WTC11 (cell line): ENCODE data around the gene PGAP6. TPM values are rescaled to one million over a fixed set of nuclear protein-coding genes. Genes with fewer than 3 reads are reported as not detected.
A peak's percentile ranks its signal among the peaks of the same experiment; 100 is the strongest.
"Not testable (repeated sequence)": the region's sequence is repeated elsewhere in the genome, so short reads cannot be mapped to it uniquely, and the experiment has no call there.

Experiments used
- ATAC-seq: fragments of 200-7000 bp; cut with Tn5 transposase; 2 replicates; pipeline ENCODE4 v1.10.0; 2021; ENCODE audit warnings: mild to moderate bottlenecking, moderate library complexity
- CTCF ChIA-PET: fragments of 300-600 bp; sonication (Branson Sonifier 250); formaldehyde crosslinking; loops from one replicate; lab custom pipeline; 2021; ENCODE audit warnings: antibody characterized with exemption; lab: Charles Lee
- POLR2A ChIA-PET: fragments of 350-600 bp; sonication (Branson Sonifier 250); formaldehyde crosslinking; loops from one replicate; lab custom pipeline; 2021; ENCODE audit warnings: antibody characterized with exemption; lab: Charles Lee
- DNase-seq: peaks from one replicate; pipeline ENCODE4 v3.0.0; 2021; ENCODE audit warnings: low spot score
- H3K27ac Mint-ChIP-seq: 2 replicates; pipeline ENCODE4 v1.8.0; 2021; ENCODE audit warnings: mixed read lengths
- H3K27me3 Mint-ChIP-seq: 2 replicates; pipeline ENCODE4 v1.8.0; 2021; ENCODE audit warnings: low read depth, mild to moderate bottlenecking, moderate library complexity, mixed read lengths
- H3K36me3 Mint-ChIP-seq: 2 replicates; pipeline ENCODE4 v1.8.0; 2021; ENCODE audit warnings: mixed read lengths
- H3K4me1 Mint-ChIP-seq: 2 replicates; pipeline ENCODE4 v1.8.0; 2022; ENCODE audit warnings: mixed read lengths
- H3K4me3 Mint-ChIP-seq: 2 replicates; pipeline ENCODE4 v1.8.0; 2021; ENCODE audit warnings: mild to moderate bottlenecking, moderate library complexity, mixed read lengths
- H3K9me3 Mint-ChIP-seq: 2 replicates; pipeline ENCODE4 v1.8.0; 2021; ENCODE audit warnings: mixed read lengths
- ATF1 ChIP-seq: sonication (generic); formaldehyde crosslinking; IDR thresholded peaks from 2 replicates; pipeline ENCODE4 v1.8.1; 2023; ENCODE audit warnings: mild to moderate bottlenecking, moderate library complexity, missing genetic modification reagents
- CBFB ChIP-seq: sonication (generic); formaldehyde crosslinking; IDR thresholded peaks from 2 replicates; pipeline ENCODE4 v1.8.1; 2022; ENCODE audit warnings: mild to moderate bottlenecking, low read depth, missing genetic modification reagents
- CTCF ChIP-seq: fragments of 200-600 bp; IDR thresholded peaks from 2 replicates; pipeline ENCODE4 v1.8.0; 2022; ENCODE audit warnings: antibody characterized with exemption
- E2F1 ChIP-seq: sonication (generic); formaldehyde crosslinking; IDR thresholded peaks from 2 replicates; pipeline ENCODE4 v1.8.0; 2022; ENCODE audit warnings: mild to moderate bottlenecking, missing genetic modification reagents
- HMGXB4 ChIP-seq: sonication (generic); formaldehyde crosslinking; IDR thresholded peaks from 2 replicates; pipeline ENCODE4 v1.8.1; 2023; ENCODE audit warnings: mild to moderate bottlenecking, moderate library complexity, missing genetic modification reagents
- NR3C1 ChIP-seq: sonication (generic); formaldehyde crosslinking; conservative IDR thresholded peaks from 2 replicates; pipeline ENCODE4 v1.8.1; 2023; ENCODE audit warnings: low read depth, mild to moderate bottlenecking, missing genetic modification reagents
- RORB ChIP-seq: fragments of 250-450 bp; sonication (Bioruptor Pico); IDR thresholded peaks from 2 replicates; pipeline ENCODE4 v1.9.0; 2021; ENCODE audit warnings: mild to moderate bottlenecking
- SMAD4 ChIP-seq: sonication (generic); formaldehyde crosslinking; IDR thresholded peaks from 2 replicates; pipeline ENCODE4 v1.8.0; 2022; ENCODE audit warnings: mild to moderate bottlenecking, missing genetic modification reagents
- SOX15 ChIP-seq: fragments of 250-450 bp; sonication (Bioruptor Pico); IDR thresholded peaks from 2 replicates; pipeline ENCODE4 v1.9.0; 2021; ENCODE audit warnings: mild to moderate bottlenecking
- ZBTB21 ChIP-seq: sonication (generic); formaldehyde crosslinking; IDR thresholded peaks from 2 replicates; pipeline ENCODE4 v1.8.1; 2023; ENCODE audit warnings: mild to moderate bottlenecking, missing genetic modification reagents, borderline replicate concordance
- ZNF219 ChIP-seq: sonication (generic); formaldehyde crosslinking; IDR thresholded peaks from 2 replicates; pipeline ENCODE4 v1.8.0; 2023; ENCODE audit warnings: missing genetic modification reagents, mild to moderate bottlenecking, borderline replicate concordance
- ZNF232 ChIP-seq: sonication (generic); formaldehyde crosslinking; IDR thresholded peaks from 2 replicates; pipeline ENCODE4 v1.8.0; 2022; ENCODE audit warnings: mild to moderate bottlenecking, missing genetic modification reagents
- ZNF263 ChIP-seq: sonication (generic); formaldehyde crosslinking; IDR thresholded peaks from 2 replicates; pipeline ENCODE4 v1.8.1; 2022; ENCODE audit warnings: low read depth, mild to moderate bottlenecking, moderate library complexity, missing genetic modification reagents
- total RNA-seq: library from RNA; stranded (reverse); gene quantifications from 3 replicates; pipeline ENCODE4 v1.2.3, GENCODE V29; 2021
- TF ChIP-seq, protein P1 (sequence below): sonication (generic); formaldehyde crosslinking; IDR thresholded peaks from 2 replicates; pipeline ENCODE4 v1.8.0; 2023; ENCODE audit warnings: mild to moderate bottlenecking, missing genetic modification reagents

Gene PGAP6
- total RNA-seq, 1 experiment from 2014 or later: 108 TPM

DNA sequence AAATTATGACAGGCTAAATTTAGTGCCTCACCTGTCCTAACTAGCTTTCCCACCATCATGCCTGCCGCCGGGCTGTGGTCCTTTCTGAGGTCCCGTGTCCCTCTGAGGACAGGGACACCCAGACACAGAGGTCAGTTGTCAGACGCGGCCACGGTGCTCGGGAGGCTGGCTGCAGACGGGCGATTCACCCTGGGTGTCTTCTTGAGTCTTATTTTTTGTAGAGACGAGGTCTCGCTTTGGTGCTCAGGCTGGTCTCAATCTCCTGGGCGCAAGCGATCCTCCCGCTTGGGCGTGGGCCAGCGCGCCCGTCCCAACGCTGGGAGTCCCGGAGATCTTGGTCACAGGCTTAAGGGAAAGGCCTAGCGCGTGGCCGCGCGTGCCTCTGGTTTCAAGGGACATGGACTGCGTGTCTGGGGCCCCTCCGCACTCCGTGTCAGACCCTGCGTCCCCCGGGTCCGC, 42.9 kb upstream of the PGAP6 start:
- peaks cover 14% of the 10 kb centered on the region for H3K4me1 Mint-ChIP-seq
- CTCF ChIA-PET: interaction anchor here (0.7 to 4.2 kb wide), 4 partner anchors 33 to 76 kb away, joined by 3 to 25 read pairs (median 7); partner anchors contain the start of gene MRPL28
- peaks cover 54% of the 10 kb centered on the region for H3K27me3 Mint-ChIP-seq
- H3K4me3 Mint-ChIP-seq: peak overlapping the region; percentile 67
- TF ChIP-seq HMGXB4: peak; percentile 29; the same call in 1 of the 2 replicates
- no peak for TF ChIP-seq ATF1
- no peaks in the 10 kb centered on the region for H3K9me3 Mint-ChIP-seq
- DNase-seq (no peak), ATAC-seq (peak; percentile 9)
- H3K36me3 Mint-ChIP-seq: no peaks in the 10 kb centered on the region; the same call in 1 of the 2 replicates
- POLR2A ChIA-PET: no interaction called here
- H3K27ac Mint-ChIP-seq: no peak overlapping the region

DNA sequence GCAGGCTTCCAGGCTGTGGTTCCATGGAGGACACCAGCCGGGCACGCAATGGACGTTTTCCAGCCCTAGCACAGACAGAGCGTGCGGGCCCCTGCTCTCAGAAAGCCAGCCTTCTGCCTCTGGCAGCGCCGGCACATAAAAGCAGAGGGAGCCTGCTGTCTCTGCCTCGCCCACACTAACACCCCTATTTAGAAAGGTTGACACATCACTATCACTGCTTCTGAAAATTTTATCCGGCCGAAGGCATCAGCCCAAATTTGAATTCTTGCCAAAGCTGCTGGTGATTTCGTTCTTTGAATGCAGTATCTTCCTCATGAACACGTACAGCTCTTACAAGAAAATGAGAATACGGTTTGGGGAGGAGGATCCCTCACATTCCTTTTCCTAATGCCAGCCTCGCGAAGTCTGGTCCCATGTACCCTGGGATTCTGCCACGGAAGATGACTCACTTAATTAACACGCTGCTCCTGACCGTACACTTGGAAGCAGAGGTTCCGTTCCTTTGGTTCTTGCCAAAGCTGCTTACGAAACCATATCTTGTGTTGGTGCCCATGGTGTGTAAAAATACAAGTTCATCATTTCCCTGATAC, 42.4 kb upstream of the PGAP6 start:
- TF ChIP-seq ZBTB21: no peak
- no peak for TF ChIP-seq CTCF
- TF ChIP-seq SOX15: no peak
- no peak for TF ChIP-seq ZNF219 (CRISPR knock-in tag)
- no peak for TF ChIP-seq SMAD4 (CRISPR knock-in tag)
- no peak for TF ChIP-seq CBFB (CRISPR knock-in tag)
- CTCF ChIA-PET: interaction anchor here (1.2 to 4.2 kb wide), 2 partner anchors 32 to 64 kb away, joined by 5 to 25 read pairs; no protein-coding TSS in a partner anchor

DNA sequence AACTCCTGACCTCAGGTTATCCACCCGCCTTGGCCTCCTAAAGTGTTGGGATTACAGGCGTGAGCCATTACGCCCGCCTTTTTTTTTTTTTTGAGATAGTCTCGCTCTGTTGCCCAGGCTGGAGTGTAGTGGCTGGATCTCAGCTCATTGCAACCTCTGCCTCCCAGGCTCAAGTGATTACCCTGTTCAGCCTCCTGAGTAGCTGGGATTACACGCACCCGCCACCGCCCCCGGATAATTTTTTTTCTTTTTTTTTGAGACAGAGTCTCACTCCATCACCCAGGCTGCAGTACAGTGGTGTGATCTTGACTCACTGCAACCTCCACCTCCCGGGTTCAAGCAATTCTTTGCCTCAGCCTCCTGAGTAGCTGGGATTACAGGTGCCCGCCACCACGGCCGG, 40.4 kb upstream of the PGAP6 start:
- H3K4me3 Mint-ChIP-seq, ATAC-seq, H3K4me1 Mint-ChIP-seq, DNase-seq, H3K36me3 Mint-ChIP-seq, POLR2A ChIA-PET, H3K27ac Mint-ChIP-seq, H3K9me3 Mint-ChIP-seq: not testable (repeated sequence)
- CTCF ChIA-PET: interaction anchor here (1.3 kb wide), 1 partner anchor 65 kb away, joined by 3 read pairs; no protein-coding TSS in a partner anchor
- H3K27me3 Mint-ChIP-seq: peaks cover 49% of the 10 kb centered on the region

More for the DNA sequence above, 42.4 kb upstream of the PGAP6 start:
- Mint-ChIP-seq H3K4me3 (peak overlapping the region; percentile 67), H3K27me3 (peaks cover 54% of the 10 kb centered on the region), H3K9me3 (no peaks in the 10 kb centered on the region), H3K4me1 (peaks cover 14% of the 10 kb centered on the region), H3K27ac (no peak overlapping the region), H3K36me3 (no peaks in the 10 kb centered on the region; the same call in 1 of the 2 replicates)
- ATAC-seq (no peak), DNase-seq (no peak)
- POLR2A ChIA-PET: interaction anchor here (0.9 kb wide), 1 partner anchor 16 kb away, joined by 3 read pairs; no protein-coding TSS in a partner anchor

GRCh38 chr16:415170-415498, 33.4 kb upstream of the PGAP6 start:
- H3K9me3 Mint-ChIP-seq, H3K36me3 Mint-ChIP-seq, H3K27ac Mint-ChIP-seq, H3K27me3 Mint-ChIP-seq, ATAC-seq, POLR2A ChIA-PET, H3K4me1 Mint-ChIP-seq, H3K4me3 Mint-ChIP-seq, DNase-seq, CTCF ChIA-PET: not testable (repeated sequence)

GRCh38 chr16:414395-415169, 32.8 kb upstream of the PGAP6 start:
- Mint-ChIP-seq H3K36me3 (peaks cover 4% of the 10 kb centered on the region; the same call in 1 of the 2 replicates), H3K9me3 (no peaks in the 10 kb centered on the region), H3K4me1 (no peaks in the 10 kb centered on the region), H3K27me3 (no peaks in the 10 kb centered on the region), H3K4me3 (no peak overlapping the region), H3K27ac (no peak overlapping the region)
- ATAC-seq (no peak), DNase-seq (no peak)
- ChIA-PET CTCF (interaction anchor here (0.7 to 1.6 kb wide), 2 partner anchors 73 to 1024 kb away, joined by 4 to 5 read pairs; no protein-coding TSS in a partner anchor), POLR2A (no interaction called here)
- TF ChIP-seq ZNF263 (no peak), NR3C1 (CRISPR knock-in tag) (no peak), ZNF232 (CRISPR knock-in tag) (no peak), RORB (CRISPR knock-in tag) (no peak), E2F1 (CRISPR knock-in tag) (no peak)
- TF ChIP-seq, protein P1, sequence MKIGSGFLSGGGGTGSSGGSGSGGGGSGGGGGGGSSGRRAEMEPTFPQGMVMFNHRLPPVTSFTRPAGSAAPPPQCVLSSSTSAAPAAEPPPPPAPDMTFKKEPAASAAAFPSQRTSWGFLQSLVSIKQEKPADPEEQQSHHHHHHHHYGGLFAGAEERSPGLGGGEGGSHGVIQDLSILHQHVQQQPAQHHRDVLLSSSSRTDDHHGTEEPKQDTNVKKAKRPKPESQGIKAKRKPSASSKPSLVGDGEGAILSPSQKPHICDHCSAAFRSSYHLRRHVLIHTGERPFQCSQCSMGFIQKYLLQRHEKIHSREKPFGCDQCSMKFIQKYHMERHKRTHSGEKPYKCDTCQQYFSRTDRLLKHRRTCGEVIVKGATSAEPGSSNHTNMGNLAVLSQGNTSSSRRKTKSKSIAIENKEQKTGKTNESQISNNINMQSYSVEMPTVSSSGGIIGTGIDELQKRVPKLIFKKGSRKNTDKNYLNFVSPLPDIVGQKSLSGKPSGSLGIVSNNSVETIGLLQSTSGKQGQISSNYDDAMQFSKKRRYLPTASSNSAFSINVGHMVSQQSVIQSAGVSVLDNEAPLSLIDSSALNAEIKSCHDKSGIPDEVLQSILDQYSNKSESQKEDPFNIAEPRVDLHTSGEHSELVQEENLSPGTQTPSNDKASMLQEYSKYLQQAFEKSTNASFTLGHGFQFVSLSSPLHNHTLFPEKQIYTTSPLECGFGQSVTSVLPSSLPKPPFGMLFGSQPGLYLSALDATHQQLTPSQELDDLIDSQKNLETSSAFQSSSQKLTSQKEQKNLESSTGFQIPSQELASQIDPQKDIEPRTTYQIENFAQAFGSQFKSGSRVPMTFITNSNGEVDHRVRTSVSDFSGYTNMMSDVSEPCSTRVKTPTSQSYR (CRISPR knock-in tag): no peak
